Measurements from ENCODE around the gene GON4L.

The GON4L gene

GRCh38 chr1:155889566-155889965, 32.6 kb upstream of the GON4L start (continued):
- TF ChIP-seq ZNF513 (tag by site-specific recombination; IDR thresholded peaks at IDR 0.05) = no peak
- no peak for TF ChIP-seq ZNF112 (tag by site-specific recombination; IDR thresholded peaks at IDR 0.05)
- no peak for TF ChIP-seq ELK4 (IDR thresholded peaks at IDR 0.05; ENCODE audit: borderline replicate concordance, low read depth, low read length)
- TF ChIP-seq BCL11B (tag by site-specific recombination; IDR thresholded peaks at IDR 0.05; ENCODE audit: low read depth) = no peak
- TF ChIP-seq ZNF514 (tag by site-specific recombination; IDR thresholded peaks at IDR 0.05) = no peak
- TF ChIP-seq ZNF626 (tag by site-specific recombination; IDR thresholded peaks at IDR 0.05) = no peak
- no peak for TF ChIP-seq AEBP2 (tag by site-specific recombination; IDR thresholded peaks at IDR 0.05; ENCODE audit: borderline replicate concordance)
- TF ChIP-seq GLIS2 (tag by site-specific recombination; IDR thresholded peaks at IDR 0.05) = no peak
- TF ChIP-seq ZNF692 (tag by site-specific recombination; IDR thresholded peaks at IDR 0.05) = no peak
- TF ChIP-seq INSM2 (tag by site-specific recombination; IDR thresholded peaks at IDR 0.05) = no peak

- POLR2A ChIA-PET = no interaction called here
- H3K9me3 ChIP-seq (ENCODE audit: control insufficient read depth, insufficient read depth, low read depth, low read length) = no peaks in the 10 kb centered on the region
- CTCF ChIA-PET = no interaction called here
- no peaks in the 10 kb centered on the region for H3K4me1 ChIP-seq (ENCODE audit: control insufficient read depth, insufficient read depth, low read length)
- H3K36me3 ChIP-seq (ENCODE audit: control insufficient read depth in 2 of 2, insufficient read depth in 1 of 2, low read length in 2 of 2) = no peaks in the 10 kb centered on the region
- H3K27ac ChIP-seq (ENCODE audit: extremely low read depth, low read depth, low read length) = no peak overlapping the region
- no peak overlapping the region for H3K4me3 ChIP-seq (ENCODE audit: low read depth, low read length)
- TF ChIP-seq EGR2 (tag by site-specific recombination; IDR thresholded peaks at IDR 0.05; ENCODE audit: low read depth) (no peak), KLF10 (tag by site-specific recombination; IDR thresholded peaks at IDR 0.05) (no peak), ZNF677 (tag by site-specific recombination; IDR thresholded peaks at IDR 0.05) (no peak), ZNF560 (tag by site-specific recombination; IDR thresholded peaks at IDR 0.05; ENCODE audit: borderline replicate concordance) (no peak), ZBTB11 (tag by site-specific recombination; conservative IDR thresholded peaks at IDR 0.05; ENCODE audit: low read depth) (no peak), ZNF394 (tag by site-specific recombination; IDR thresholded peaks at IDR 0.05; ENCODE audit: borderline replicate concordance) (no peak), ZNF18 (tag by site-specific recombination; IDR thresholded peaks at IDR 0.05) (no peak)
Observed at GRCh38 chr1:155888481-155888880, 31.5 kb upstream of the GON4L start.

All from HEK293 (cell line).